ENCODE measurements around the gene PCP4.

Gene PCP4

DNA sequence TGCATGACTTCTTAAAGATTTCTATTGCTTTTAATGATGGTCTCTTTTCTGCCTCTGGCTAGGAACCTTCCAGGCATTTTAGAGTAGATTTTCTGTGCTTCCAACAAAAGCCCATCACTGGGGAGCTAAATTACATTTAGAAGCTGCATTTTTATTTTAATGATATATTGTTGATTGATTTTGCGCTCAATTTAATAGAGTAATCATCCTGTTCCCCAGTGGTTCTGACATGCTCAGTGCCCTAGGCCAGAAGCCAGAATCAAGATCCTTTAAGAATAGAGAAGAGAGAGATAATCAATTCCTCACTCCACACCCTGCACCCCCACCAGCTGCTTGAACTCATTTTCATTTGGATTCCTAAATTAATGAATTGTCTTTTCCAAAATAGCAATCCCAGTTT lies 97.8 kb downstream of the PCP4 start:
- no peaks in the 10 kb centered on the region for H3K79me2 ChIP-seq (ENCODE audit: insufficient read depth, low read length)
- H3F3A ChIP-seq (ENCODE audit: insufficient read depth), result no peaks in the 10 kb centered on the region
- no peaks in the 10 kb centered on the region for H4K20me1 ChIP-seq (ENCODE audit: low read depth, low read length)
- no peaks in the 10 kb centered on the region for H3K36me3 ChIP-seq (ENCODE audit: low read length)
- H3K27me3 ChIP-seq (ENCODE audit: low read length), result no peaks in the 10 kb centered on the region
- H3K9me2 ChIP-seq (replicated peaks; ENCODE audit: insufficient read depth, low read length), result no peaks in the 10 kb centered on the region
- H3K9ac ChIP-seq (ENCODE audit: low read length), result no peak overlapping the region
- H3K27ac ChIP-seq (ENCODE audit: low read depth, low read length), result no peak overlapping the region
- TF ChIP-seq EZH2phosphoT487 (conservative IDR thresholded peaks at IDR 0.05; ENCODE audit: low read length), result no peak
- TF ChIP-seq, protein P1, sequence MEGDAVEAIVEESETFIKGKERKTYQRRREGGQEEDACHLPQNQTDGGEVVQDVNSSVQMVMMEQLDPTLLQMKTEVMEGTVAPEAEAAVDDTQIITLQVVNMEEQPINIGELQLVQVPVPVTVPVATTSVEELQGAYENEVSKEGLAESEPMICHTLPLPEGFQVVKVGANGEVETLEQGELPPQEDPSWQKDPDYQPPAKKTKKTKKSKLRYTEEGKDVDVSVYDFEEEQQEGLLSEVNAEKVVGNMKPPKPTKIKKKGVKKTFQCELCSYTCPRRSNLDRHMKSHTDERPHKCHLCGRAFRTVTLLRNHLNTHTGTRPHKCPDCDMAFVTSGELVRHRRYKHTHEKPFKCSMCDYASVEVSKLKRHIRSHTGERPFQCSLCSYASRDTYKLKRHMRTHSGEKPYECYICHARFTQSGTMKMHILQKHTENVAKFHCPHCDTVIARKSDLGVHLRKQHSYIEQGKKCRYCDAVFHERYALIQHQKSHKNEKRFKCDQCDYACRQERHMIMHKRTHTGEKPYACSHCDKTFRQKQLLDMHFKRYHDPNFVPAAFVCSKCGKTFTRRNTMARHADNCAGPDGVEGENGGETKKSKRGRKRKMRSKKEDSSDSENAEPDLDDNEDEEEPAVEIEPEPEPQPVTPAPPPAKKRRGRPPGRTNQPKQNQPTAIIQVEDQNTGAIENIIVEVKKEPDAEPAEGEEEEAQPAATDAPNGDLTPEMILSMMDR (IDR thresholded peaks at IDR 0.05; ENCODE audit: insufficient read depth, low read length, poor library complexity, severe bottlenecking), result no peak
- no peak overlapping the region for H3K4me2 ChIP-seq (ENCODE audit: low read depth, low read length, poor library complexity, severe bottlenecking)
- no peaks in the 10 kb centered on the region for H3K9me3 ChIP-seq (ENCODE audit: insufficient read depth, low read length)
- no peak overlapping the region for H2AFZ ChIP-seq (ENCODE audit: low read depth, low read length, severe bottlenecking)
- no peak overlapping the region for H3K4me3 ChIP-seq (ENCODE audit: insufficient read depth, low read length, poor library complexity, severe bottlenecking)

DNA sequence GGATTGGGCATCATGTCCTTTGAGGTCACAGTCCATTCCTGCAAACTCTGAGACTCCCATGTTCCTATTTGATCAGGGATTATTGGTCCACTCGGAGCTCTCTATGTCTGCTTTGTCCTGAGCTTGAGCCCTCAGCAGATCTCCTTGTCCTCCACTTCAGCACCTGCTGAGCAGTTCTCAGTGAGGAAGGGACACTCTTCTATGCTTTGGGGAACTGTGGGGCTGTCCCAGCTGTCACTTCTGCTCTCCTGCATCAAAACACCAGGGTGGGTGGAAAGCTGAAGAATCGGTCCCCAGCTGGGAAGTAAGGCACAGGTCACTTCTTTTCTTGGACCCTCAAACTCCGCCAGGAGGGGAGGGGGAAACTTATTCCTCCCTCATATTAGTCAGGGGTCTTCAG lies 99.5 kb downstream of the PCP4 start:
- Histone ChIP-seq H2AFZ (ENCODE audit: low read depth, low read length, severe bottlenecking) (no peak overlapping the region), H3K9me2 (replicated peaks; ENCODE audit: insufficient read depth, low read length) (no peaks in the 10 kb centered on the region), H3K9me3 (ENCODE audit: insufficient read depth, low read length) (no peaks in the 10 kb centered on the region), H3K27me3 (ENCODE audit: low read length) (no peaks in the 10 kb centered on the region), H3K4me2 (ENCODE audit: low read depth, low read length, poor library complexity, severe bottlenecking) (no peak overlapping the region), H3F3A (ENCODE audit: insufficient read depth) (no peaks in the 10 kb centered on the region), H3K9ac (ENCODE audit: low read length) (no peak overlapping the region), H3K36me3 (ENCODE audit: low read length) (no peaks in the 10 kb centered on the region), H3K79me2 (ENCODE audit: insufficient read depth, low read length) (no peaks in the 10 kb centered on the region), H3K27ac (ENCODE audit: low read depth, low read length) (no peak overlapping the region), H3K4me3 (ENCODE audit: insufficient read depth, low read length, poor library complexity, severe bottlenecking) (no peak overlapping the region), H4K20me1 (ENCODE audit: low read depth, low read length) (no peaks in the 10 kb centered on the region)
- TF ChIP-seq, protein P1 (IDR thresholded peaks at IDR 0.05; ENCODE audit: insufficient read depth, low read length, poor library complexity, severe bottlenecking), result no peak
- no peak for TF ChIP-seq EZH2phosphoT487 (conservative IDR thresholded peaks at IDR 0.05; ENCODE audit: low read length)

DNA sequence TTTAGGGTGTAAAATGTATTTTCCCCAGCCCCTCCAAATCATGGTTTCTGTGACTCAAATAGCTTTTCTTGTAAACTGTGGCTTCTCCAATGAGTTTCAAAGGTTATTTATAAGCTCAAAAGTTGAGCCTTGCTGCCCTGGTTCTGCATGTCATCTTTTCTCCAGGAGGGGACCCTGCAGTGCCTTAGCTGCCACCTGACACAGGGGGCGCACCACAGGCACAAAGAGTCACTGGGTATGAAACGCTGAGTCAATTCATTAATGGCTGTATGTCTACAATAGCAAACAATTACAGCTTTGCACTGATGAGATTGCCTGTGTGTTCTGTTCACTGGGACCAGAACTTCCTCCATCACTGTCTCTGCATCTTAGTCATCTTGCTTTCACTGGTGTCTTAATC lies 100.8 kb downstream of the PCP4 start:
- no peaks in the 10 kb centered on the region for H3K36me3 ChIP-seq (ENCODE audit: low read length)
- no peaks in the 10 kb centered on the region for H3K79me2 ChIP-seq (ENCODE audit: insufficient read depth, low read length)
- H3K9me2 ChIP-seq (replicated peaks; ENCODE audit: insufficient read depth, low read length), result no peaks in the 10 kb centered on the region
- no peaks in the 10 kb centered on the region for H4K20me1 ChIP-seq (ENCODE audit: low read depth, low read length)
- no peaks in the 10 kb centered on the region for H3K9me3 ChIP-seq (ENCODE audit: insufficient read depth, low read length)
- H3K9ac ChIP-seq (ENCODE audit: low read length), result no peak overlapping the region
- TF ChIP-seq, protein P1 (IDR thresholded peaks at IDR 0.05; ENCODE audit: insufficient read depth, low read length, poor library complexity, severe bottlenecking), result no peak
- no peak for TF ChIP-seq EZH2phosphoT487 (conservative IDR thresholded peaks at IDR 0.05; ENCODE audit: low read length)
- H3K4me2 ChIP-seq (ENCODE audit: low read depth, low read length, poor library complexity, severe bottlenecking), result no peak overlapping the region
- no peak overlapping the region for H3K4me3 ChIP-seq (ENCODE audit: insufficient read depth, low read length, poor library complexity, severe bottlenecking)
- H3K27me3 ChIP-seq (ENCODE audit: low read length), result no peaks in the 10 kb centered on the region
- H3F3A ChIP-seq (ENCODE audit: insufficient read depth), result no peaks in the 10 kb centered on the region
- H2AFZ ChIP-seq (ENCODE audit: low read depth, low read length, severe bottlenecking), result no peak overlapping the region
- H3K27ac ChIP-seq (ENCODE audit: low read depth, low read length), result no peak overlapping the region
